ENCODE results near the gene MARS1.

MARS1 gene

GRCh38 chr12:57528831-57529555 is 41.1 kb downstream of the MARS1 start:
- Histone ChIP-seq H3K4me3 (IDR thresholded peaks at IDR 0.05; ENCODE audit: insufficient read depth, low read depth, low read length) (no peak overlapping the region), H3K27ac (no peak overlapping the region), H2AFZ (ENCODE audit: low read depth) (no peak overlapping the region), H3K27me3 (ENCODE audit: insufficient read depth, low read depth) (no peaks in the 10 kb centered on the region), H3K79me2 (ENCODE audit: insufficient read depth, low read depth) (peaks cover 10% of the 10 kb centered on the region), H3K4me2 (no peak overlapping the region), H3K4me1 (ENCODE audit: low read depth, poor library complexity, severe bottlenecking) (peaks cover 16% of the 10 kb centered on the region), H3K36me3 (ENCODE audit: insufficient read depth) (peaks cover 7% of the 10 kb centered on the region; the same call in 1 of the 2 replicates), H3K9ac (no peak overlapping the region), H4K20me1 (ENCODE audit: insufficient read depth) (no peaks in the 10 kb centered on the region; the same call in 1 of the 2 replicates)
- no peak for TF ChIP-seq CTCF (conservative IDR thresholded peaks at IDR 0.05; ENCODE audit: low read depth, low read length)

GRCh38 chr12:57529831-57530230 is 42.0 kb downstream of the MARS1 start:
- Histone ChIP-seq H3K9ac (no peak overlapping the region), H3K36me3 (ENCODE audit: insufficient read depth) (peaks cover 10% of the 10 kb centered on the region; the same call in 1 of the 2 replicates), H2AFZ (ENCODE audit: low read depth) (no peak overlapping the region), H3K4me1 (ENCODE audit: low read depth, poor library complexity, severe bottlenecking) (peaks cover 7% of the 10 kb centered on the region), H3K4me2 (no peak overlapping the region), H3K4me3 (IDR thresholded peaks at IDR 0.05; ENCODE audit: insufficient read depth, low read depth, low read length) (no peak overlapping the region), H3K27me3 (ENCODE audit: insufficient read depth, low read depth) (no peaks in the 10 kb centered on the region), H3K27ac (no peak overlapping the region; the same call in 1 of the 2 replicates), H3K79me2 (ENCODE audit: insufficient read depth, low read depth) (peaks cover 1% of the 10 kb centered on the region), H4K20me1 (ENCODE audit: insufficient read depth) (no peaks in the 10 kb centered on the region; the same call in 1 of the 2 replicates)
- TF ChIP-seq CTCF (conservative IDR thresholded peaks at IDR 0.05; ENCODE audit: low read depth, low read length), result no peak

GRCh38 chr12:57530396-57531142 is 42.7 kb downstream of the MARS1 start:
- no peak overlapping the region for H3K4me2 ChIP-seq
- peaks cover 10% of the 10 kb centered on the region; the same call in 1 of the 2 replicates for H3K36me3 ChIP-seq (ENCODE audit: insufficient read depth)
- H3K9ac ChIP-seq, result no peak overlapping the region
- TF ChIP-seq CTCF (conservative IDR thresholded peaks at IDR 0.05; ENCODE audit: low read depth, low read length), result no peak
- no peaks in the 10 kb centered on the region for H3K79me2 ChIP-seq (ENCODE audit: insufficient read depth, low read depth)
- no peak overlapping the region for H2AFZ ChIP-seq (ENCODE audit: low read depth)
- no peak overlapping the region for H3K4me3 ChIP-seq (IDR thresholded peaks at IDR 0.05; ENCODE audit: insufficient read depth, low read depth, low read length)
- no peaks in the 10 kb centered on the region for H3K27me3 ChIP-seq (ENCODE audit: insufficient read depth, low read depth)
- H4K20me1 ChIP-seq (ENCODE audit: insufficient read depth), result no peaks in the 10 kb centered on the region; the same call in 1 of the 2 replicates
- no peak overlapping the region for H3K27ac ChIP-seq
- peaks cover 5% of the 10 kb centered on the region for H3K4me1 ChIP-seq (ENCODE audit: low read depth, poor library complexity, severe bottlenecking)

- Histone ChIP-seq H4K20me1 (ENCODE audit: insufficient read depth) (no peaks in the 10 kb centered on the region; the same call in 1 of the 2 replicates), H3K27ac (no peak overlapping the region), H3K79me2 (ENCODE audit: insufficient read depth, low read depth) (no peaks in the 10 kb centered on the region), H3K4me3 (IDR thresholded peaks at IDR 0.05; ENCODE audit: insufficient read depth, low read depth, low read length) (no peak overlapping the region), H2AFZ (ENCODE audit: low read depth) (no peak overlapping the region), H3K27me3 (ENCODE audit: insufficient read depth, low read depth) (no peaks in the 10 kb centered on the region), H3K4me2 (no peak overlapping the region), H3K4me1 (ENCODE audit: low read depth, poor library complexity, severe bottlenecking) (peaks cover 2% of the 10 kb centered on the region), H3K9ac (no peak overlapping the region), H3K36me3 (ENCODE audit: insufficient read depth) (peaks cover 10% of the 10 kb centered on the region; the same call in 1 of the 2 replicates)
- no peak for TF ChIP-seq CTCF (conservative IDR thresholded peaks at IDR 0.05; ENCODE audit: low read depth, low read length)
Measured at GRCh38 chr12:57531836-57532235, 44.0 kb downstream of the MARS1 start.
